ENCODE results near the gene STAP2.
"Not testable (repeated sequence)": the region's sequence is repeated elsewhere in the genome, so short reads cannot be mapped to it uniquely, and the experiment has no call there.

The STAP2 gene

DNA sequence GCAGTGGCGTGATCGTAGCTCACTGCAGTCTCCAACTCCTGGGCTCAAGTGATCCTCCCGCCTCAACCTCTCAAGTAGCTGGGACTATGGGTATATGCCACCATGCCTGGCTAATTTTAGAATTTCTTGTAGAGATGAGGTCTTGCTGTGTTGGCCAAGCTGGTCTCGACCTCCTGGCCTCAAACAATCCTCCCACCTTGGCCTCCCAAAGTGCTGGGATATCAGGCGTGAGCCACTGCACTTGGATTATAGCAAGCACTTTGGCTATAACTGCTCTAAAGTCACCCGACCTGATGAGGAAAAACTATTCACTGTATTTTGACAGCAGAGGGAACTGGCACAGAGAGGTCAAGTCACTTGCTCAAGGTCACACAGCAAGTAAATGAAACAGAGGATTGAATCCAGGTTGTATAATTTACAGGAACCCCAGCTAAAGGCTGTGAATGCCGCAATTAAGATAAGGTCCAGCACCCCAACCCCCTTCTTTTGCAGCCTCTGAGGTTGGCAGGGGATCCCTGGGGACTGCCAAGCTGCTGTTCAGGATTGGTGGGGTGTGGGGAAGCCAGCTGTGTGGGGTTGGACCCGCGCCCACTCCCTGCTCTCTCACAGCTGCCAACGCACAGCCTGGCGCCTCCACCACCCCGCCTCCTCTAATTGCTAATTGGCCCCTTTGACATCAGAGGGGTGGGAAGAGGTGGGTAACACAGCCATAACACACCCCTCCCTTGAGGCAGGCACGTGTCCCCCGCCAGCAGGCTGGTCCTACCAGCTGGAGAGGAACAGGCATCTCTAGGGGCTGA, 42.5 kb downstream of the STAP2 start:
- no peak for DNase-seq

DNA sequence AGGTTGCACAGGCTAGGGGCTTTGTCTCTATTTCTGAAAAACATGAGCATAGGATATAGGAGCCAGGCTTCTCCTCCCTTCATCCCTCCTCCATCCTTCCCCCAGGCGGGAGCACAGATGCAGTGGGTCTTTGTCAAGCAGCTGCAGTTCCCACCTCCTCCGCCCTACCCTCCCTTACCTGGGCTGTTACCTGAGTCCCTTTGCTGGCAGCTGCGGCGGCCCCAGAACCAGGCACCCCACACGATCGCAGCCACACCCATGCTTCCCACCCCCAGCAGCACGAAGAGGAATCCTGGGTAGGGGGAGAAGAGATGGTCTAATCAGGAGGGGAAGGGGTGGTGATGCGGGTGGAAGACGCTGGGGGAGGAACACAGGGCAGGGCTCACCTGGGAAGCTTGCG, 44.2 kb downstream of the STAP2 start:
- no peak for DNase-seq

DNA sequence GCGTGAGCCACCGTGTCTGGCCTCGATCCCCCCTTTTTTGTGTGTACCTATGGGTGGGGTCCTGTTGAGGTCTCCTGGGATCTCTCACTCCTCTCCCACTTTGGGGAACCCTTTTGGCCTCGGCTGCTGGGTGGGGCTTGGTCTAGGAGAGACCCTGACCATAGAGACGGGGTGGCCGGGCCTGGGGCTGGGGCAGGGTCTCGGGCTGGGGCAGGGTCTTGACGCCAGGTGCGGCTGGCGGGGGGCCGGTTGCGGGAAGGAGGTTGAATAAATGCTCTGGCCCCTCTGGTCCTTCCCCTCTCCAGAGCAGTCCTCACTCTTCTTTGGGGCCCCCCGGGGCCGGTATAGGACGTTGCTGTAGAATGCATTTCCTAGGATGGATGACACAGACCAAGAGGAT, 46.1 kb downstream of the STAP2 start:
- no peak for DNase-seq

DNA sequence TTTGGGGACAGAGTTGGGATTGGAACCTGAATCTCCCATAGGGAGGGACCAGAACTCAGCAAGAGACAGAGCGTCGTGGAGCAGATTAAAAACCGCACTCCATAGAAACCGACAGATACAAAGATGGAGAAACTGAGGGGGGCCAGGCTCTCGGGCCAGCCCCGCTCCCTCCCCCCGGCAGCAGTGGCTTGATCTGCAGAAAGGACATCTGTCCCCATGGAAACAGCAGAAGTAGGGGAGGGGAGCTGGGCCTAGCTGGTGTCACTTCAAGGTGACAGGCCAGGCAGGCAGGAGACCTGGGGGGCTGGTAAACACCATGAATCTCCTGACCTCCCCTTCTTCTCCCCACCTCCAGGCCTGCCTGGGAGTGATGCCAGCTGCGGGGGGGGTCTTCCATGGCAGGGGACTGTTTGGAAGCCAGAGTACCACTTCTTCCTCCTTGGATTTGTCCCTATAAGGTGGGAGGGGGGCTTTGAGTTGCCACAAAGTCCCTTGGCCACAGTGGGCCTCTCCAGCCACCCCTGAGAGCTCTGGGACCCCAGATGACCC, 47.4 kb downstream of the STAP2 start:
- DNase-seq: no peak

GRCh38 chr19:4288091-4288777, 50.4 kb downstream of the STAP2 start:
- DNase-seq: no peak

GRCh38 chr19:4286141-4286540, 52.5 kb downstream of the STAP2 start:
- not testable (repeated sequence) for DNase-seq

DNA sequence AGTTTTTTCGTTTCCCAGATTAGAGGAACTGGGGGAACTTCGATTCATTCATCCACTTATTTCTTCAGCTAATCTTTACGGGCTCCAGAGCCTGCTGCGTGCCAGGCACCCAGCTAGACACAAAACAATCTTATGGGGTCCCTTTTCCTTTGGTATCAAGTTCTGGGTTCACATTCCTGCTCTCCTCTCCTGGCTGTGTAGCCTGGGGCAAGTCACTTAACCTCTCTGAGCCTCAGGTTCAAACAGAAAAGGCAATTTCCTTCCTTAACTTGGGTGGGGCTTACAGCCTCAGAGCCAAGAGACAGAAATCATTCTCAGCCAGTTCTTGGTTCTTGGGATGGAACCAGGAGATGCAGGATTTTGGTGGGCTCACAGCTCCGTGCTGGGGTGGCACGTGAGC, 53.7 kb downstream of the STAP2 start:
- DNase-seq: no peak

GRCh38 chr19:4284176-4284958, 54.3 kb downstream of the STAP2 start:
- no peak for DNase-seq

DNA sequence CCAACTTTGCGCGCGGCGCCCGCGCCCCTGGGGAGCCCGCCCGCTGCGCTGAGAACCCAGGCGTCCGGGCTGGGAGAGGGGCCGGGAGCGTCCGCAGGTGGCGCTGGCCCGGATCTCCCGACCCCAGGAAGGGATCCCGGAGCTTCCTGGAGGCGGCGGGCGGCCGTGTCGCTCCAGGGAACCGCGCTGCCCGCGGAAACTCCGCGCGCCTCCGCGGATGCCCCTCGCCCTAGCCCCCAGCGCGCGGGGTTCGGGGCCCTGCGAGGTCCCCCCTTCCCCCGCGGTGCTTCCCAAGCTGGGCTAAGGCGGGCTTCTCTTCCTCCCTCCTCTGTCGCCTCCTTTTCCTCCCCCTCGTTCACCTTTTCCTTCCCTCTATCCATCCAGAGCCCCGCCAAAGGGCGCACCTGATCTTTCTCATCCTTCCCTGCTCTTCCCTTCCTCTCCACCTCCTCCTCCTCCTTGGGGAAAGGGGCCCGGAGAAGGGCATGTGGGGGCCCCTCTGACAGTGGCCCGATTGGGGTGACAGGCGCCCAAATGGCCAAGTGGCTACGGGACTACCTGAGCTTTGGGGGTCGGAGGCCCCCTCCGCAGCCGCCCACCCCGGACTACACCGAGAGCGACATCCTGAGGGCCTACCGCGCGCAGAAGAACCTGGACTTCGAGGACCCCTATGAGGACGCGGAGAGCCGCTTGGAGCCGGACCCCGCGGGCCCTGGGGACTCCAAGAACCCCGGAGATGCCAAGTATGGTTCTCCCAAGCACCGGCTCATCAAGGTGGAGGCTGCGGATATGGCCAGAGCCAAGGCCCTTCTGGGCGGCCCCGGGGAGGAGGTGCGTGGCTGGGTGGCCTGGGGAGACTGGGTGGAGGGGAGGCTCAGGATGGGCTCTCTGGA, 58.9 kb downstream of the STAP2 start:
- no peak for DNase-seq

DNA sequence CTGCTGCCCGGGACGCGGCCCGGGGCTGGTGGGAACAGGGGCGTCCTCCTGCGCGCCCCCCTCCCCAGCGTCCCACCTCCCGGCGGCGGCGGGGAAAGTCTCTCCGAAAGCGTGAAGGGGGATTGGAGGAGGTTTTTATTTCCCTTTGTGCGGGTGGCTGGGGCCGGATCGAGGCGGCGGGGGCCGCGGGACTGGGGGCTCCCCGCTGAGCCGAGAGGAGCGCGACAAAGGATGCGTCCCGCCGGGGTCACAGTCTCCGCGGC, 59.4 kb downstream of the STAP2 start:
- no peak for DNase-seq

DNA sequence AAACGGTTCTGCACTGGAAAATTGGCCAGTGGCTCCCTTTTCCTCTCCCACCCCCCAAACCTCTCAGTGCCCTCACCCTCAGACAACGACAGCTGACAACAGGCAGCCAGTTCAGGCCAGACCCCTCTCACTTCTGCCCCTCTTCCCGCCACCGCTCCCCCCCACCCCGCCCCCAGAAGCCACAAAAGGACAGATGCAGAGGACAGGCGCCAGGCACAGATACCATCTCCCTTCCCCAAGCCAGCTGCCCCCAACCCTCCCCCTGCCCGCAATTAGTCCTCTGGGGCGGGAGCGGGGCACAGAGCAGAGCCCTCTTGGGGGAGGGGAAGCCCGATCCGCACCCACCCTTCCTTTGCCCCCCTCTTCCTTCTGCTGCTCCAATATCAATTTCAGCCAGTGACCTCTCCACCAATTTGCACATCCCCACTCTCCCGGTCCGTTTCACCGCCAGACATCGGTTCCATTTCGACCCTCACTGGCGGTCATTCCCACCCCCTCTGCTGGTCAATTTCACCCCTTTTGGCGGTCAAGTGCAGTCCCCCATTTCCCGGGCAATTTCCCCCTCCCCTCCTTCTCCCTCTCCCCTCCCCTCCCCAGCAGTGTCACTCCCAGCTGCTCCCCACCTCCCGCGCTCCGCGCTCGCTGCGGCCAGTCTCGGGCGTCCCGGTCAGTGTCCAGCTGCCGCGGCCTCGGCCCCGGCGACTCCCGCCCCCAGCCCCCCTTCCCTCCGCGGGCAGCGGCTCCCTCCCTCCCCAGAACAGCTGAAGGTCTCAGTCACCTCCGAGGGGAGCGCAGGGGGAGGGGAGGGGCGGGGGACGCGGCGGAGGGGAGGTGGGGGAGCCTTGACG, 60.0 kb downstream of the STAP2 start, which contains the start of gene SHD:
Gene SHD, plus strand, starts transcription at position 848 of the 848 bp plus-strand sequence. CDS start 798 bp downstream, outside the sequence.
- no peak for DNase-seq

DNA sequence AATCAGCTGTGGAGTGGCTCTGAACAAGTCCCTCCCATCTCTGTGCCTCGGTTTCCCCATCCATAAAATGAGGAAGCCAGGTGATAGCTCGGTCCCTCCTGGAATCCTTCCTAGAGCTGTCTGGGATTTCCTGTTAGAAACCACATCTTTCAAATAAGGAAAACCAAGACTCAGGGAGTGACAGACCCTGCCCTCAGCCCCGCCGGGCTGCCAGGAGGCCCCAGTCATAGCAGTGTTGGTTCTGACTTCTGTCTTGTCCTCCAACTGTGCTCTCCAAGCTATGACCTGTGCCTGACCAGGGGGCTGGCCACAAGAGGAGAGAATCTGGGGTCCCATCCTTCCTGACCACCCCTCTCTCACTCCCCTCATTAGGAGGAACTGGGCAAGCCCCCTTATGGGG, 60.6 kb downstream of the STAP2 start:
- DNase-seq: no peak

- DNase-seq: no peak
These were observed 61.4 kb downstream of the STAP2 start for GRCh38 chr19:4277191-4277696.

- DNase-seq: not testable (repeated sequence)
These were observed 64.3 kb downstream of the STAP2 start for GRCh38 chr19:4274321-4274686.

All from activated T-cell treated with anti-CD3 and anti-CD28 coated beads for 4 hours (primary cell).